HuH-7.5 (cell line): ENCODE measurements around the gene CRYM.
"Not testable (repeated sequence)": the region's sequence is repeated elsewhere in the genome, so short reads cannot be mapped to it uniquely, and the experiment has no call there.

Experiments used
- DNase-seq: peaks from one replicate; pipeline ENCODE4 v3.0.0; 2011; ENCODE audit warnings: low spot score

CRYM gene

GRCh38 chr16:21277927-21278706 lies at the start of gene CRYM:
Gene CRYM (minus strand): TSS chr16:21278290. CDS start chr16:21278251, 39 bp downstream.
- peak; percentile 60 for DNase-seq

DNA sequence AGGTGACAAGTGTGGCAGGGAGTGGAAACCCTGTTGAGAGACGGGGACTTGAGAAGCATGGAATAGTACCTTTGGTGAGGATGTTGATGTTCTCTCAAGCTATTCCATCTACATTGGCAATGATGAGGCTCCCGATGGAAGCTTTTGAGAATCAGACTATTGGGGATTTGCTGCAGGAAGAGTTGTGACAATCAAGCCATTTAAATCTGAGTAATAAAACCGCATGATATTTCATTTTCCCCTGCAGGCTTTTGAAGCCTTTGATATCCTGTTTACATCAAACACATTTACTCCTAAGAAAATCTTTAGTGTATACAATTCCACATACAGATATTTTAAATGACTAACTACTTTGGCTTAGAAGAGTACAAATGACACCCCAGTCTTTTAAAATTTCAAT lies 49.0 kb upstream of the CRYM start:
- no peak for DNase-seq

DNA sequence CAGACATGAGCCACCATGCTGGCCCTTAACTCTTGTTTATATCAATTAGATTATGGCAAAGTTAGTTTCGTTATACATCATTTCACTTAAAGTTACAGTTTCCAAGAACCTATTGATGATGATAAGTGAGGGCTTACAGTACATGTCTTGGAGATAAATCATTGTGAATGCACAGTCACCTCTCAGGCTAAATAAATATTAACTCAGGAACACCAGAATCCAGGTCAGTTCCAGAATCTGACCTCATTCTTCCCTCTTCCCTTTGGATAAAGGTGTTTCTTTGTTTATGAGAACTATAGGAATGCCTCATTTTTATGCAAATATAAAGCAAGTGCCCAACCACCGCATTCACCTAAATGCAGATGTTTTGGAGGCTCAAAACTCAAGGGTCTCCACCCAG lies 48.4 kb upstream of the CRYM start:
- DNase-seq, result no peak

DNA sequence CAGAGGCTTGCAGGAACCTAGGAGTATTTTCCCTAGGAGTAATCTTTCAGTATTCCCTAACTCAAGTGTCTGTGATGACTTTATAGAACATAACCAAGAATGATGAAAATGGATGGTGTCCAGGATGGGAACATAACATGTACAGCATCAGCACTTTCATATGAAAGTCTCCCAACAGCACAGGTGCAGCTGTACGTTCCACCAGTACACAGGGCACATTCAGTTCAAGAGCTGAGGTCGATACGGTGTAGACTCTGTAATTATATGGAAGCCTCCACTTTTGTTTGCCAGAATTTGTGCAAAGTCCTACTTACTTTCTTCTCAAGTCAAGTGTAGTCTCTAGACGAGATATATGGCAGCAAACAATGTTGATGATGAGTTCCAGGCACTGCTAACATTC lies 46.2 kb upstream of the CRYM start:
- no peak for DNase-seq

GRCh38 chr16:21322251-21322650 lies 44.2 kb upstream of the CRYM start:
- not testable (repeated sequence) for DNase-seq

DNA sequence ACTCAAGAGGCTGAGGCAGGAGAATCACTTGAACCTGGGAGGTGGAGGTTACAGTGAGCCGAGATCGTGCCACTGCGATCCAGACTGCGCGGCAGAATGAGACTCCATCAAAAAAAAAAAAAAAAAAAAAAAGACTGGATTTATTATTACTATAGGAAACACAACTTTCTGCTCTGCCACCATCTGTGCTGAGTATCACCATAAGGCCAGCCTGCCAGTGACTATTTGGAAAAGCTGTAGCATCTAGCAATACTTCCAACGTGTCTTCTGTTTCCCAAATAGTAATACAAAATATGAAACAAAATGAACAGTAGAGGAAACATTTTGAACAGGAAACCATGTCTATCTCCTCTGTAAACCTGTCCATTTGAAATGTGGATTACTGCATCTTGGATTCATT lies 43.6 kb upstream of the CRYM start:
- no peak for DNase-seq

GRCh38 chr16:21314339-21314738 lies 36.2 kb upstream of the CRYM start:
- no peak for DNase-seq

DNA sequence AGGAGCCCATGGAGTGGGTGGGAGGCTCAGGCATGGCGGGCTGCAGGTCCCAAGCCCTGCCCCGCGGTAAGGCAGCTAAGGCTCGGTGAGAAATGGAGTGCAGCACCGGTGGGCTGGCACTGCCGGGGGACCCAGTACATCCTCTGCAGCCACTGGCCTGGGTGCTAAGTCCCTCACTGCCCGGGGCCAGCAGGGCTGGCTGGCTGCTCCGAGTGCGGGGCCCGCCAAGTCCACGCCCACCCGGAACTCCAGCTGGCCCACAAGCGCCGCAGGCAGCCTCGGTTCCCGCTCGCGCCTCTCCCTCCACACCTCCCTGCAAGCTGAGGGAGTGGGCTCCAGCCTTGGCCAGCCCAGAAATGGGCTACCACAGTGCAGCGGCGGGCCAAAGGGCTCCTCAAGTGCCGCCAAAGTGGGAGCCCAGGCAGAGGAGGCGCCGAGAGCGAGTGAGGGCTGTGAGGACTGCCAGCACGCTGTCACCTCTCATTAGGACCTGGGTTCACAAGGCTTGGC lies 34.8 kb upstream of the CRYM start:
- not testable (repeated sequence) for DNase-seq

- DNase-seq, result not testable (repeated sequence)
Measured at GRCh38 chr16:21312046-21312445, 34.0 kb upstream of the CRYM start.

- not testable (repeated sequence) for DNase-seq
Measured at GRCh38 chr16:21306712-21307111, 28.6 kb upstream of the CRYM start.

DNA sequence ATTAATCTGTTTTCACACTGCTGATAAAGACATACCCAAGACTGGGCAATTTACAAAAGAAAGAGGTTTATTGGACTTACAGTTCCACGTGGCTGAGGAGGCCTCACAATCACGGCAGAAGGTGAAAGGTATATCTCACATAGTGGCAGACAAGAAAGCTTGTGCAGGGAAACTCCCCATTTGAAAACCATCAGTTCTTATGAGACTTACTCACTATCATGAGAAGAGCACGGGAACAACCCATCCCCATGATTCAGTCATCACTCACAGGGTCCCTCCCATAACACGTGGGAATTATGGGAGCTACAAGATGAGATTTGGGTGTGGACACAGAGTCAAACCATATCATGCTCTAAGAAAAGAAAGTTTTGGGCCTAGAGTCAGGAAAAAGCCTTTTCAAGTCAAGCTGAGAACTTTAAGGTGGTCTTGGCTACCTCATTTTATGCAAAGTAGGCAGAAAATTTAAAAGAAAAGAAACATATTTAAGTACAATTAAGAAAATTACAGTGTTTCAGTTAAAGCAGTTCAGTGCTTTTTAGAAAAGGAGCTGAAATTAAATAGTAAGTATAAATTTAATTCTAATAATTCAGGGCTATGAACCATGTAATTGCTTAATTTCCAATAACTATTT lies 24.9 kb upstream of the CRYM start:
- DNase-seq, result no peak

DNA sequence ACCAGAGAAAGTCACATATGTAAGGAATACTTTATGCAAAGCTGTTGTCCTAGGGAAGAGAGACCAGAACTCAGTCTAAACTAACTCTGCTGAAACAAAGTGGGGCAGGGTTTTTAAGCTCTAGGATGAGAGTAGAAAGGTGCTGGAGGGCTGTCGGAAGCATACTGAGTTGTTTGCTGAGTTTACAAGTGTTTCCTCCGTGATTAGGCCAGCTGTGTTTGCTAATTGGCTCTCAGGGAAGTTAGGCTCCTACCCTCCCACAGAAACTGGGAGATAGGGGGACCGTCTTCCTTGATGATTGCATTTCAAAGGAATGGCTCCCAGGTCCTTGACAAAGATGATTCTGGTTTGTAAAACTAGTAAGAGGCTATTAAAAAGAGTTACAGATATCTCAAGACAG lies 24.4 kb upstream of the CRYM start:
- no peak for DNase-seq

DNA sequence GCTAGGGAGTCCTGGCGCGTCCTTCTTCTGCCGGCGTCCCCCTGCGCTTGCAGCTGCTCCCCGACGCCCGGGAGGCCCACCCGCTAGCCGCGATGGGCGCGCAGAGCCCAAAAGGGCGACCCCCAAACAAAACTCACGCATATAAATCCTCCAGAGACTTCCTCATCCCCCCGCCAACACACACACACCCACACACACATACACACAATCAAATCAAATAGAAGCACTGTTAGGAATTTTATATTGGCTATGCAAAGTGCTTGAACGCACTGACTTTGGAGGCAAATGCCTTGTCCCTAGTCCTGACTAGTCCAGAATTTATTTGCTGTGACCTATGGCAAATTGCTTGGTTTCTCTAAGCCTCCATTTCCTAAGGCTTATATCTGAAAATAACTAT lies 23.8 kb upstream of the CRYM start:
- no peak for DNase-seq

- peak; percentile 84 for DNase-seq
Measured at GRCh38 chr16:21301168-21301894, 23.2 kb upstream of the CRYM start.

DNA sequence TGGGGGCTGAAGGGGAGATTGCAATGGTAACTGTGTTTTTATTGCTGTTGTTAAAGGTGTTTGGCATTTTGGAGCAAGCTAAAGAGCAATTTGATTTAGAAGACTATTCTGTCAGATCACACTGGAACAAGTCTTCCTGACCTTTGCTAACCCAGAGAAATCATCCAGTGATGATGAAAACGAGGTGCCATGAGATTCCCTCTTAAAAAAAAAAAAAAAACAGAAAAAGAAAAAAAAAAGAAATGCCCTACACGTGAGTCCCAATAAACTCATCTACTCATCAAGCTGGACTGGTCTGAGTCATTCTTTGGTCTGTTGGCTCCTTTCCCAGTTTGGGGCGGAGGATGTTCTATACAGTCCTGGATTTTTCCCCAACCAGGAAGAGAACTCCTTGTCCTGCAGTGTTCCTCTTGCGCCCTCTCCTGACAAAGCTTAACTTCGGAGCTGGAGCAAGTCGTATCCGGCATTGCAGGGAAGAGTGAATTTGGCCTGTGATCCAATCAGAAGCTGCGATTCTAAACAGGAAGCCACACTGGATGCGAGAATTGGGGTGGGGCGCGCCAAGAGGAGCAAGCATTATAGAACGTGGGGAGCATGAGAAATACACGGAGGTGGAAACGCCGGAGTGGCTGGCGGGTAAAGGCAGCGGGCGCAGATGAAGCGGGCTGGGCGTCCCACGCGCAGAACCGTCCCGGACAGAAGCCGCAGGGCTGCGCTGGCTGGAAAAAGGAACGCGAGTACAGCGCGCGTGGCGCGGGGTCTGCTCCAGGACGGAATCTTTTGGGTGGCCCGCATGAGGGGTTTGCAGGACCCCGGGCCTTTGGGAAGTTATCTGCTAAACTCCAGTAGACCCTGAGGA lies 22.4 kb upstream of the CRYM start:
- DNase-seq, result peak; percentile 84

- not testable (repeated sequence) for DNase-seq
Measured at GRCh38 chr16:21289789-21290188, 11.7 kb upstream of the CRYM start.

- DNase-seq, result no peak
Measured at GRCh38 chr16:21285314-21285713, 7.2 kb upstream of the CRYM start.

DNA sequence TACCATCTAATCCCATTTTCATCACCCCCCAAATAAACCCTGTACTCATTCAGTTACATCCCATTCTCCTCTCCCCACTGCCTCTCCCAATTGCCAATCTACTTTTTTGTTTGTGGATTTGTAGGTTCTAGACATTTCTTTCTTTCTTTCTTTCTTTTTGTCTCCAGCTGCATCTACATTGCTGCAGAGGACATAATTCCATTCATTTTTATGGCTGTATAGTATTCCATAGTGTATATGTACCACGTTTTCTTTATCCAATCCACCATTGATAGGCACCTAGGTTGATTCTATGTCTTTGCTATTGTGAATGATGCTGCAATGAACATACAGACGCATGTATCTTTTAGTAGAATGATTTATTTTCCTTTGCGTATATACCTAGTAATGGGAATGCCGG lies 6.3 kb upstream of the CRYM start:
- no peak for DNase-seq

DNA sequence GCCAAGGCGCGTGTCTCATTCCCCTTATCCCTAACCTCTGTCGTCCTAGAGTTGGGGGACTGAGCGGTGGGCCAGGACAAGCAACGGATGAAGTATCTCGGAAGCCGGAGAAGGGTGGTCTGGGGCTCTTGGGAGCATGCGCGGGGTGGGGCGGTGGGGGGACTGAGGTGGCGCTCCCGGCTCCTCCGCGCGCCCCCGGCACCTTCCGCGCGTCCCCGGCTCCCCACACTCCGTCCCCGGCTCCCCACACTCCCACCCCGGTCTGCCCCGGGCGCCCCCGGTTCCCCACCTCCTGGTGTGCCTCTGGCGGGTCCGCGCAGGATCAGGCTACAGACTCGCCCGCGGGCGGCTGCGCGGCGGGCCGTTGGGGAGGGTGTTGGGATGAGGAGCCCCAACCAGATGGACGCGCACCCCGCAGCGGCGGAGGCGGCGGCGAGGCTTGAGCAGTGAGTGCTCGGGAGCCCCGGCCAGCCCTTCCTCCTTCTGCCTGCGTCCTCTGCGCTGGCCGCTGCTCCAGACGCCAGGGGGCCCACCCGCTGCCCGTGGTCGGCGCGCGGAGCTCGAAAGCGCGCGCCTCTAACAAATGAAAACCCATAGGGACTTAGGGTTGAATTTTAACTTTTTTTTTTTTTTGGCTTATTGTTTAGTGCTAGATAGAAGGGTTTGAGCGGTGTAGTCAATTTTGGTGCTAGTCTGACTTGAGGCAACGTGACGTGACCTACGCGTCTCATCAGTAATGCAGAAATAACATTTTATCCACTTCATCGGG lies 5.6 kb upstream of the CRYM start:
- peak; percentile 44 for DNase-seq

DNA sequence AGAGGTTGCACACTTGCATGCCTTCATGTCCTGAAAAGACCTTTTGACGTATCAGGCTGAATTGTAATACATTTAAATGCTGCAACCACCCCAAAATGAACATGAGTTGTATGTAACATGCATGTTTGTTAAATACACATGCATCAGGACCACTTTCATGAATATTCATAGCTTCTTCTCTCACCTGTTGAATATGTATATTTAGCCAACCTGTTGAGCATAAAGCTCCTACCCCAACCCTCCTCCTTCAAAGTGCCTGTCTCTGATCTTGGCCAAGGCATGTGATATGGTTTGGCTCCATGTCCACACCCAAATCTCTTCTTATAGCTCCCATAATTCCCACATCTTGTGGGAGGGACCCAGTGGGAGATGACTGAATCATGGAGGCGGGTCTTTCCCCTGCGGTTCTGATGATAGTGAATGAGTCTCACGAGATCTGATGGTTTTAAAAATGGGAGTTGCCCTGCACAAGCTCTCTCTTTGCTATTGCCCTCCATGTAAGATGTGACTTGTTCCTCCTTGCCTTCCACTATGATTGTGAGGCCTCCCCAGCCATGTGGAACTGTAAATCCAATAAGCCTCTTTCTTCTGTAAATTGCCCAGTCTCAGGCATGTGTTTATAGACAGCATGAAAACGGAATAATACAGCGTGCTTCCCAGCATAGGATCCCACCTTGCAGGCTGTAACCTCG lies 3.8 kb upstream of the CRYM start:
- no peak for DNase-seq

- DNase-seq, result no peak
Measured at GRCh38 chr16:21279501-21279900, 1.4 kb upstream of the CRYM start.
